Measurements from ENCODE around the gene CLUH. TPM values are rescaled to one million over a fixed set of nuclear protein-coding genes. Genes with fewer than 3 reads are reported as not detected.

The CLUH gene
- total RNA-seq, 1 experiment from 2014 or later = 175 TPM

- no peaks in the 10 kb centered on the region; the same call in 1 of the 2 replicates for H3K79me2 ChIP-seq (ENCODE audit: insufficient read depth, low read length)
- no peak for DNase-seq (ENCODE audit: low read depth, low spot score)
- TF ChIP-seq SRF (IDR thresholded peaks at IDR 0.05; ENCODE audit: low read depth) = no peak
- no peak for TF ChIP-seq FOSL1 (IDR thresholded peaks at IDR 0.05; ENCODE audit: low read depth)
- no peak for TF ChIP-seq EGR1 (IDR thresholded peaks at IDR 0.05; ENCODE audit: low read depth)
- no peak for TF ChIP-seq YY1 (IDR thresholded peaks at IDR 0.05; ENCODE audit: extremely low read depth, insufficient replicate concordance, low read depth, low read length)
- TF ChIP-seq EZH2 (IDR thresholded peaks at IDR 0.05) = no peak
- TF ChIP-seq, protein P1, sequence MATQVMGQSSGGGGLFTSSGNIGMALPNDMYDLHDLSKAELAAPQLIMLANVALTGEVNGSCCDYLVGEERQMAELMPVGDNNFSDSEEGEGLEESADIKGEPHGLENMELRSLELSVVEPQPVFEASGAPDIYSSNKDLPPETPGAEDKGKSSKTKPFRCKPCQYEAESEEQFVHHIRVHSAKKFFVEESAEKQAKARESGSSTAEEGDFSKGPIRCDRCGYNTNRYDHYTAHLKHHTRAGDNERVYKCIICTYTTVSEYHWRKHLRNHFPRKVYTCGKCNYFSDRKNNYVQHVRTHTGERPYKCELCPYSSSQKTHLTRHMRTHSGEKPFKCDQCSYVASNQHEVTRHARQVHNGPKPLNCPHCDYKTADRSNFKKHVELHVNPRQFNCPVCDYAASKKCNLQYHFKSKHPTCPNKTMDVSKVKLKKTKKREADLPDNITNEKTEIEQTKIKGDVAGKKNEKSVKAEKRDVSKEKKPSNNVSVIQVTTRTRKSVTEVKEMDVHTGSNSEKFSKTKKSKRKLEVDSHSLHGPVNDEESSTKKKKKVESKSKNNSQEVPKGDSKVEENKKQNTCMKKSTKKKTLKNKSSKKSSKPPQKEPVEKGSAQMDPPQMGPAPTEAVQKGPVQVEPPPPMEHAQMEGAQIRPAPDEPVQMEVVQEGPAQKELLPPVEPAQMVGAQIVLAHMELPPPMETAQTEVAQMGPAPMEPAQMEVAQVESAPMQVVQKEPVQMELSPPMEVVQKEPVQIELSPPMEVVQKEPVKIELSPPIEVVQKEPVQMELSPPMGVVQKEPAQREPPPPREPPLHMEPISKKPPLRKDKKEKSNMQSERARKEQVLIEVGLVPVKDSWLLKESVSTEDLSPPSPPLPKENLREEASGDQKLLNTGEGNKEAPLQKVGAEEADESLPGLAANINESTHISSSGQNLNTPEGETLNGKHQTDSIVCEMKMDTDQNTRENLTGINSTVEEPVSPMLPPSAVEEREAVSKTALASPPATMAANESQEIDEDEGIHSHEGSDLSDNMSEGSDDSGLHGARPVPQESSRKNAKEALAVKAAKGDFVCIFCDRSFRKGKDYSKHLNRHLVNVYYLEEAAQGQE (IDR thresholded peaks at IDR 0.05; ENCODE audit: low read depth) = no peak
- TF ChIP-seq, protein P2, sequence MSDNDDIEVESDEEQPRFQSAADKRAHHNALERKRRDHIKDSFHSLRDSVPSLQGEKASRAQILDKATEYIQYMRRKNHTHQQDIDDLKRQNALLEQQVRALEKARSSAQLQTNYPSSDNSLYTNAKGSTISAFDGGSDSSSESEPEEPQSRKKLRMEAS (IDR thresholded peaks at IDR 0.05) = no peak
- no peak for TF ChIP-seq POLR2A (IDR thresholded peaks at IDR 0.05; ENCODE audit: borderline replicate concordance, extremely low read depth, insufficient read depth, insufficient read length)
- no peak for TF ChIP-seq CBX3 (IDR thresholded peaks at IDR 0.05; ENCODE audit: low read depth)
- CTCF ChIA-PET = no interaction called here
- H3K27me3 ChIP-seq (ENCODE audit: insufficient read depth, low read length) = no peaks in the 10 kb centered on the region
- no peak overlapping the region for H3K4me2 ChIP-seq (ENCODE audit: low read length)
- BruUV-seq (replicated peaks) = no TSS peak
- H3K36me3 ChIP-seq (ENCODE audit: control insufficient read depth in 1 of 2, insufficient read depth in 2 of 2, low read length in 2 of 2) = peaks cover 15 to 49% of the 10 kb centered on the region in 2 experiments
- RAD21 ChIA-PET (ENCODE audit: low non-redundant PET in 1 of 2, low total read pairs in 2 of 2, uncharacterized antibody in 2 of 2, unreplicated experiment in 2 of 2) = no interaction called here
- intact Hi-C loops (cut with micrococcal nuclease) = no loop called here
- H4K20me1 ChIP-seq (ENCODE audit: insufficient read depth) = no peaks in the 10 kb centered on the region
- POLR2A ChIA-PET = no interaction called here
- no peak overlapping the region for H3K4me3 ChIP-seq (replicated peaks in 1 of 2; ENCODE audit: low read depth in 1 of 2, low read length in 2 of 2)
- no peak for ATAC-seq
- H3K27ac ChIP-seq (ENCODE audit: low read depth, low read length) = no peak overlapping the region
- H3K9me2 ChIP-seq (ENCODE audit: insufficient read depth) = no peaks in the 10 kb centered on the region
- no peak overlapping the region for H3K9ac ChIP-seq (ENCODE audit: low read length)
- H3K4me1 ChIP-seq (ENCODE audit: control insufficient read depth in 1 of 2, insufficient read depth in 2 of 2, low read length in 2 of 2) = no peaks in the 10 kb centered on the region
- H3K9me3 ChIP-seq (ENCODE audit: control insufficient read depth in 1 of 2, insufficient read depth in 1 of 2, low read depth in 1 of 2, low read length in 2 of 2) = no peaks in the 10 kb centered on the region
- H2AFZ ChIP-seq (ENCODE audit: low read depth, low read length, poor library complexity, severe bottlenecking) = no peak overlapping the region
Observed at GRCh38 chr17:2695243-2695960, 16.2 kb downstream of the CLUH start.

Measured in HCT116 (cell line).